Measurements from ENCODE around the gene MYRIP.

Gene MYRIP

GRCh38 chr3:39839484-39839883 lies 30.1 kb downstream of the MYRIP start:
- no peaks in the 10 kb centered on the region for H3K36me3 ChIP-seq (replicated peaks)
- in situ Hi-C loops (cut with HindIII; ENCODE audit: low pct_ligation_motif_present, low sequenced_read_pairs) = no loop called here
- H3K27ac ChIP-seq = no peak overlapping the region
- no peak for TF ChIP-seq CTCF (IDR thresholded peaks at IDR 0.05; ENCODE audit: low read depth, low read length, missing control alignments)
- no peaks in the 10 kb centered on the region for H3K27me3 ChIP-seq (replicated peaks)
- H3K4me3 ChIP-seq (ENCODE audit: low read depth, low read length) = no peak overlapping the region
- no peak for DNase-seq

DNA sequence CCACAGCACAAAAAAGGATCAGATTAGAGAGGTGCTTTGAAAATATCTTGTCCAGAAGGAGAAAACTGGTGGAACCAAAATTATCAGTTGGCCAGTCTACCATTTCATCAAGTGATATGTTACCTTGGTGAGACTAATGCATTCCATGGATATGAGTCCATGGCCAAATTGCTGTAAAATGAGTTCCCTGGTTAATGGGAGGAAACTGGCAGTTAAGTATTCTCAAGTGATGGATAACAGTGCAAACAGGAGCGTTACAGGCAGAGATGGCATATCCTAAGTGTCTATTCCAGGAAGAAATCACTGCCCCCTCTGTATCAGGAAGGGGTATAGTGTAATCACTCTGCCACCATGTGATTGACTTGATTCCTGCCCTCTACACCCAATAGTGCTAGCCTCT lies 34.0 kb downstream of the MYRIP start:
- Histone ChIP-seq H3K36me3 (replicated peaks) (no peaks in the 10 kb centered on the region), H3K4me3 (ENCODE audit: low read depth, low read length) (no peak overlapping the region), H3K27me3 (replicated peaks) (no peaks in the 10 kb centered on the region), H3K27ac (no peak overlapping the region)
- DNase-seq = no peak
- in situ Hi-C loops (cut with HindIII; ENCODE audit: low pct_ligation_motif_present, low sequenced_read_pairs) = no loop called here
- no peak for TF ChIP-seq CTCF (IDR thresholded peaks at IDR 0.05; ENCODE audit: low read depth, low read length, missing control alignments)

GRCh38 chr3:39848365-39848764 lies 39.0 kb downstream of the MYRIP start:
- no peak for DNase-seq
- TF ChIP-seq CTCF (IDR thresholded peaks at IDR 0.05; ENCODE audit: low read depth, low read length, missing control alignments) = no peak

DNA sequence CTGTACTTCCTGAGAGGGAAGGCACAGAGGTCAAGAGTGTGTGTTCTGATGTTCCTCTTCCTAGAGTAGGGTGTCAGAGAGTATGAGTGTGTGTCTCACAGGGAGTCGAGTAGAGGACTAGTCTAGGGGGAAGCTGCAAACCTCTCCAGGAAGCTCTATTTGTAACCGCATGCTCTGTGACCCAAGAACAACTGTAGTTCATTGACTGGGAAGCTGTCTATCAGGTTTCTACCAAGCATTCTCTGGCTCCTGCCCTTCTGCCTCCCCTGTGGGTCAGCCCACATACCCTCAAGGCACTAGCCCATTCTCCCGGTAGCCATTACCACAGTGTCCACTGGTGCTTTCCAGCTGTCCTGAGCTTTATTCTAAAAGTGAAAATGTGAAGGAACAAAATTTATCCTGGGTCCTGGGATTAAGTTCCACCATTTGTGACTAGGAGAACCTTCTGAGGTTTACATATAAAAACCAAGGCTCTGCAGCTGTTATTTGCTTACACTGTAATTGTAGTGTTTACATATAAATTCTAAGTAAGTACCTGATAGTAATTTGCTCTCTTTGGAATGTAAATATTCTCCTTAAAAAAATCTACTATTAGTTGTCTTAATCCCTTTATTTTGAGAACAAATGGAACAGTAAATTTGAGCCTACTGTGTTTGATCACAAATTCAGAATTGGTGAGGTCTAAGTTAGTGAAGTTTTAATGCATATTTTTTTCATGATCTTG lies 40.7 kb downstream of the MYRIP start:
- Histone ChIP-seq H3K27ac (no peak overlapping the region), H3K4me3 (ENCODE audit: low read depth, low read length) (no peak overlapping the region), H3K27me3 (replicated peaks) (no peaks in the 10 kb centered on the region), H3K36me3 (replicated peaks) (no peaks in the 10 kb centered on the region)
- in situ Hi-C loops (cut with HindIII; ENCODE audit: low pct_ligation_motif_present, low sequenced_read_pairs) = no loop called here
- no peak for DNase-seq
- TF ChIP-seq CTCF (IDR thresholded peaks at IDR 0.05; ENCODE audit: low read depth, low read length, missing control alignments) = no peak

More at GRCh38 chr3:39848365-39848764, 39.0 kb downstream of the MYRIP start:
- Histone ChIP-seq H3K27me3 (replicated peaks) (no peaks in the 10 kb centered on the region), H3K27ac (no peak overlapping the region), H3K36me3 (replicated peaks) (no peaks in the 10 kb centered on the region), H3K4me3 (ENCODE audit: low read depth, low read length) (no peak overlapping the region)
- in situ Hi-C loops (cut with HindIII; ENCODE audit: low pct_ligation_motif_present, low sequenced_read_pairs) = no loop called here

DNA sequence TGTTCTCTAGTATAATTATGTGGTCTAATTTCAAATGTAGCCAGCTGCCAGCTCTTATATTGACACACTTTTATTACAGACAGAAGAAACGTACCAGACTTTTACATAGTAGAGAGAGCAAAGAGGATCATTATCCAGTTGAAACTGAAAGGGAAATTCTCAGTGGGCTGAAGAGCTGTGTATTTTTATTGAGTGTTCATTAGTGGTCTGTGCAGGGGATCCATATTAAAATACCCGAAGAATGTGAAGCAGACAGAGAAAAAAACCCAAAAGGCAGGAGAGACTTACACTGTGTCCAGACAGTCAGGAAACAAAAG lies 41.3 kb downstream of the MYRIP start:
- no peak overlapping the region for H3K27ac ChIP-seq
- TF ChIP-seq CTCF (IDR thresholded peaks at IDR 0.05; ENCODE audit: low read depth, low read length, missing control alignments) = no peak
- no peaks in the 10 kb centered on the region for H3K36me3 ChIP-seq (replicated peaks)
- no peaks in the 10 kb centered on the region for H3K27me3 ChIP-seq (replicated peaks)
- in situ Hi-C loops (cut with HindIII; ENCODE audit: low pct_ligation_motif_present, low sequenced_read_pairs) = no loop called here
- H3K4me3 ChIP-seq (ENCODE audit: low read depth, low read length) = no peak overlapping the region
- no peak for DNase-seq

GRCh38 chr3:39855517-39855916 lies 46.1 kb downstream of the MYRIP start:
- in situ Hi-C loops (cut with HindIII; ENCODE audit: low pct_ligation_motif_present, low sequenced_read_pairs) = no loop called here
- no peak overlapping the region for H3K27ac ChIP-seq
- H3K4me3 ChIP-seq (ENCODE audit: low read depth, low read length) = no peak overlapping the region
- no peaks in the 10 kb centered on the region for H3K36me3 ChIP-seq (replicated peaks)
- no peak for DNase-seq
- no peak for TF ChIP-seq CTCF (IDR thresholded peaks at IDR 0.05; ENCODE audit: low read depth, low read length, missing control alignments)
- H3K27me3 ChIP-seq (replicated peaks) = no peaks in the 10 kb centered on the region

All from brain microvascular endothelial cell (primary cell).